NCI-H526 treated with DMSO at 0.1 percent for 48 hours (cell line): ENCODE results near the gene ABLIM1.

ENCODE experiments used
- DNase-seq: peaks from one replicate; lab custom pipeline; 2025; lab: John Stamatoyannopoulos, UW

Gene ABLIM1

GRCh38 chr10:114458216-114458920 is 199.7 kb downstream of the ABLIM1 start:
- no peak for DNase-seq

- DNase-seq = no peak
Observed at GRCh38 chr10:114453576-114453975, 204.5 kb downstream of the ABLIM1 start.

DNA sequence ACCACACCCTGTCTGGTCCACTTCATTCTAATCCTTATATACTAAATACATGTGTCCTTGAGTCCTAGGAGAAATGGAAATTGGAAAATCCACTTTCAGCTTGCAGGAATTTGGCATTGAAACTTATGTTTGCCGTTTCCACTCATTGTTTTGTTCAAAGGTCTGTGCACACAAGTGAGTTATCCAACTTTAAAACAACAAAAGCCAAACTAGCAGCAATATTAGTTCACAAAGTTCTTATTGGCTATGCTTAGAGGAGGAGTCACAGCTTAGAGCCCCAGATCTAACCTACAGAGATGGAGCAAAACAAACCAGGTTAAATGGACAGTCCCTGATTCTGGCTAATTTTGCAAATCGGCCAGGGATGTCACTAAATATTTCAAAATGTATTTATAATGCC is 209.2 kb downstream of the ABLIM1 start:
- DNase-seq = no peak

GRCh38 chr10:114445332-114445731 is 212.7 kb downstream of the ABLIM1 start:
- no peak for DNase-seq

DNA sequence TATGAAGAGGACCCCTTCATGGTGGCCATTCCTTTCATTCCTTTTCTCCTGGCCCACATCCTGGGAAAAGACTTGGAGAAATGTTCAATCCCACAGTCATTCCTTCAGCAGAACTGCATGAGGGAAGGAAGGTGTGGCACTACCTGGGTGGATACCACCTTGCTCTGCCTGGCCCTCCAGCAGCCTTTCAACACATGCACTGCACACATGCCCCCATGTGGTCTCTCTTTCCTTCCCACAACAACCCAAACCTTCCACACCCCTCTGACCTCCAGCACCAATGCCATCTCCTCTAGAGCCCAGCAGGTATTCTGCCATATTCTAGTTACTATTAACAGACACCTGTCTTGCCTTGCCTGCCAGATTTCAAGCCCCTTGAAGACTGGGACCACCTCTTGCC is 213.3 kb downstream of the ABLIM1 start:
- DNase-seq = no peak

DNA sequence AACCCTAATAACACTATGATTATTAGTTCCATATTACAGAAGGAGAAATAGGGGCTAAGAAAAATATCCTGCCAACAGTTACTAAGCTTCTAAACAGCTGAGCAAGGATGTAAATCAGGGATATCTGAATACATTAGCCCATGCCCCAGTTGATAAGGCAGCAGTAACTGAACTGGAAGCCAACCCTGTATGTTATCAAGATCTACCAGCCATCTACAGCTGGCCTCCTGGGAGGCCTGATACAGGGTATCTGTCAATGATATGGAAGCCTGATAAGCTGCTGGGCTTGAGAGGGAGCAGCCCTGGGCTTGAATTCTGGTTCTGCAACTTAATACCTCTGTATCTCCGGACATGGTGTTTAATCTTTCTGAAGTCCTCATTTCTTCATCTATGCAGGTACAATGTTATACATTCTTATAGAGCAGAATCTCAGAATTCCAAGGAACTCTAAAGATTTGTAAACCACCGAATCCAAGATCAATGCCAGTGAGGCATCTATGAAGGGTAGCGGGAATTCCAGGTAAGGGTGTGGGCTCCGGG is 215.9 kb downstream of the ABLIM1 start:
- DNase-seq = no peak

DNA sequence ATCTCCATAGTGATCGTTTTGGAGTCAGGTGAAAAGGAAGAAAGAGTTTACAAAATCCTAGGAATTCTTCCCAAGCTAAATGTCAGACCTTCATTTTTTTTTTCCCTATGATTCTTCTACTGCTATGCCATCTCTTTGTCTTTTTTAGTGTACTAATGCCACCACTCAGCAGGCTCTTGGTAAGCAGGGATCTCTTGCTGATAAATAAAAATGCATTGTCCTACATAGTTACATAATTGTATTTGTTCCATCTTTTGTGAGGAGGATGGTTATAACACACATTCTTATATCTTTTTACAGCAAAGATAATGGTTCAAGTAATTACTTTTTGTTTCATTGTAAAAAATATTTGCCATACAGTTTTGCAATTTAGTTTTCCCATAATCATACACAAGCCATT is 217.0 kb downstream of the ABLIM1 start:
- DNase-seq = no peak

DNA sequence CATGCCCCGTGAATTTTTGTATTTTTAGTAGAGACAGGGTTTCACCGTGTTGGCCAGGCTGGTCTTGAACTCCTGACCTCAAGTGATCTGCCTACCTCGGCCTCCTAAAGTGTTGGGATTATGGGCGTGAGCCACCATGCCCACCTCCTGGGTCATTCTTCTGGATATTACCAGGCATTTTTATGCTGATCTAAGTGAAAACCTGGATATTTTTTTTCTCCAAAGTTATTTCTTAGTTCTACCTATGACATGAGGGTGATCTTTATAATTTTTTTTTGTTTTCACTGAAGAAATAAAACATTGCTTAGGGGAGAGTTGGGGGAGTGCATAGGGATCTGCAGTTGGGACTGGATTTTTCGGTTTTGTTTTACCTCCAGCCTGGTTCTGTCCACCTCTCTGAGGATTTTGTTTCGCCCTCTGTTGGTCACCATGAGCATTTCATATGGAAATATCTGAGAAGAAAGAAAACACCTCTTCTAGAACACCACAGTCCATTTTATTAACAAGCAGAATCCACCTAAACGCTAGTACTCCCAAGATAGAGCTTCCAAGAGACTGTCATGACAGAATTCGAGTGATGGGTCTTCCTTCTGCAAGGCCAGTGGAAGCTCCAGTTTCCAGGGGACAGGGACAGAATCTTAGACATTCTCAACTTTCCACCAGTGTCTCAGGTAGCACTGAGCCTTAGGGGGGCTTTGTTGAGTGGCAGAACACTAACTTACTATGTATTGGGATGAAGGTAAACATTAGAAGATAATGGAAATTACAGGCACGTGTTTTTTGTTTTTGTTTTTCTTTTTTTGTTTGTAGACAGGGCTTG is 220.4 kb downstream of the ABLIM1 start:
- no peak for DNase-seq

DNA sequence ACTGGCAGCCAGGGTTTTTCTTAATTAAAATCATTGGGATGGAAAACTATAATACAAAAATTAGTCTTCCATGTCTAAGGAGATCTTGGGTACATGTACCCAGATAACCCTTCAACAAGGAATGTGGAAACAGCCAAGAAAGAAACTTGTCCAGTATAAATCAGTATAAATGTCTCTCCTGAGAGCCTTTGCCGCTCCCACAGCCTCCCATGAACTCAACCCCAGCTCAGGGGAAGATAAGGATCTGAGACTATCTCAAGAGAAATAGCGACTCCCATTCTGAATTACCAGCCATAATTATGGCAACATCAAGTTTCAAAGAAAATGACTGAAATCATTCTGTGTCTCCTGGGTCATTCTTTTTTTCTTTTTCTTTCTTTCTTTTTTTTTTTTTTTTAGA is 221.1 kb downstream of the ABLIM1 start:
- no peak for DNase-seq

- no peak for DNase-seq
Observed at GRCh38 chr10:114432566-114433093, 225.4 kb downstream of the ABLIM1 start.

DNA sequence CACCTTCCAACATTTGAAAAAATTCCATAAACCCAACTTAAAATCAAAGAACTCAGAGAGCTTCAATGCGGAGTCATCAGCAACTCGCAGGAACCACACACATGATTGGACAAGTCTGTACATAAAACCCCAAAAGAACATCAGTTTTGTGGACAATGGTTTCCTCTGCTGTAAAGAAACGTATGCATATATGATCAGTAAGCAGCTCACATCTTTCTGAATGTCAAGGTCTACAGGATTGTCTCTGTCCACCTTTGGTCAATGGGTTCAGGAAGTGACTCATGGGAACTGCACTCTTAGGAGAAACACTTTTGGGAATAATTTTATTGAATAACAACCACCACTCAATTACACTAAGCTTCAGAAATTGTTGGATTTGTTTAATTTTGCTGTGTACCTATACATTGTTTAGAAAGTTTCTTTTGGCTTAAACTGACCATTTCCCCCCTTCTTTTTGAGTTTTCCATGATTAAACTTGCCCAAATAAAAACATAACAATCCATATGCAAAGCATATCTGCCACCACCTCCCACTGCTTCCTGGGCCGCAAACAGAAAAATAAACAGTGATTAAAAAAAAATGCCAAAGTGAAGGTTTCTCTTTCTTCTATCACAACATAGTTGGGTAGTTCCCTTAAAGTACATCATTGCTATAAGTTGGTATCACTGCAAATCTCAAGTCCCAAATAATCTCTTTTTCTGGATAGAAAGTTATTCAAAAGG is 226.5 kb downstream of the ABLIM1 start:
- DNase-seq = no peak

DNA sequence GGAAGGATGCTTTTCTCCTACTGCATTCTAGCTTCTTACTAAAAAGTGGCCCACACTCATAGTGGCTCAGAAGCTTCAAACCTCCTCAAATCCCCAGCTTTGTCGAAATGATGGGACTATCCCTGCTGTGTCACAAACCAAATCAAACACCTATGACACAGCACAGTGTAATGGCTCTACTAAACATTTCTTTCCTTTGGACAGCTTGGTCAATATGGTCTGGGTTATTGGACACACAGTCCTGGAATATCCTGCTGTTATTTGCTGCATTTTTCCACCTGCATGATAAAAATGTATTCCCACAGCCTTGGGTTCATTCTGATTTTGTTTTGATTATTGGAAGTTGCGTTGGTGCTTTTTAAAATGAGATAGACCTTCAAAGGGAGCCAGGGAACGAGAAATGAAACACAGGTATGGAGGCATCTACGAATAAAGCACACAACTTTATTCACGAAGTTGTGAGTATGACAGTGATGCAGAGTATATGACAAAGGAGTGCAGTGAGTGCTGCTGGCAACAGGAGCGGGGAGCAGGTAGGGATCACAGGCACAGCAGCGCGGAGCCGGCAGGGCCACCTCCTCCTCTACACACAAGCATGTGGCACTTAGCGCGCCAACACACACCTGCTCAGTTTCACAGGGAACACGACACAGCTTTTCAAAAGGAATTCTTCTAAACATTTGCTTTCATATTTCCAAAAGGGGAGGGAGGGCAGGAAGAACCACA is 227.2 kb downstream of the ABLIM1 start:
- no peak for DNase-seq

DNA sequence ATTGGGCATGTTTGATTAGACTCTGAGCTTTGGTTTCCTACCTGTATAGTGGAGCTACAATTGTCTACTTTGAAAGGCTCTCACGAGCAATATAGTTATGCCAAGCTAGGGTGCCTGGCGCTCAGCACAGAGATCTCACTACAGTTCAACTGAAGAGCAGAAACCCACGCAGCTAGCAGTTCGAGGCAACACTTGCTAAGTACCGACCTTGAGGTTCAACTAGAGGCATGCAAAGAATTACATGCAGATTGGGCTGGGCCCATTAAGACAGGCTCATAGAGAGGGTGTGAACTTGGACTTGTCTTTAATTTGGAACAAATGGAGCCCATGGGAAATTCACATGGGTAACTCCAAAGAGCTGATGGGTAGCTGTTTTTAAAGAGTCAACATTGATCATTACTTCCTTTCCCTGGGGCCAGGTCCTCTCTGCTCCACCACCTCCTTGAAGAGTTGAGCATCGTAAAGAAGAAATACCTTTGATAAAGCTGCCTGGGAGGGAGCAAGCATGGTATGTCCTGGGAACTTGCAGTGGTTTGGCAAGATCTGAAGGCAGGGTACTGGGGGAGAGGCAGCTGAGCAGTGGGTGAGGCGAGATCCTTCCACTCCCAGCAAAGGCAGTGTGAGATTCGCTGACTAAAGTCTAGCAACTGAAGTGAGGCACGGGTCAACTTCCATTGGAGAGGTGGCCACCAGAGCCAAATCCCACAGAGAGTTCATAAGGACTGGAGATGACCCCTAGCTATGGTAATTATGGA is 228.3 kb downstream of the ABLIM1 start:
- no peak for DNase-seq

DNA sequence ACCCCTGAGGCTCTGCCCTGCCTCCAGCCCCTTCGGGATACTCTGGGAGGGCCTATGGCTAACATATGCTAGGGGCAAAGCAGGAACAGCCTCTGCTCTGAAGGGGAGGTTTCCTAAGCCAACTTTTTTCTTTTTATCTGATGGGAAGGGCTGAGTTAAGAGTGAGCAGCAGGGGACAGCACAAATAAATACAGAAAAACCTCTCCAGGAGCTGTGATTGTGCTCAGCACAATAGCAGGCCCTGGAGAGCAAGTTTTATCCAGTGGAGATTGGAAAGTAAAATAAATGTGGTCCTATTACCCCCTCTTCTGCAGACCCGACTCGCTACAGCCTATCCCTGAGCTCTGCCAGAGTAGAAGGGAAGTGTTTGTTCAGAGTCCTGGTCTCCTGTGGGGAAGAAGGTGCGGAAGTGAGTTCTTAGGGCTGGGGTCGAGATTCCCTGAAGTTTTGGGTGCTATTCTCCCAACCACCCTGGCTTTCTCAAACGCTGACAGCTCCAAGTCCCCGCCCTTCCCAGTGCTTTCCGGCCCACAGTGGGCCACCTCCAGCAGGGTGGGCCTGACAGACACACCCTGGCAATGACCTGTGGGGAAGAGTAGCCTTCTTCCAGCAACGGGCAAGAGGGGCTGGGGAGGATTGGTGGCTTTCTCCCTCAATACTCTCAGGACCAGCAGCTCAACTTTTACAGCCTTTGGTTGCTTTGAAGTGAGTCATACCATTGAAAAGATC is 230.8 kb downstream of the ABLIM1 start:
- DNase-seq = no peak

GRCh38 chr10:114426476-114426875 is 231.6 kb downstream of the ABLIM1 start:
- no peak for DNase-seq

GRCh38 chr10:114420811-114421485 is 237.1 kb downstream of the ABLIM1 start:
- no peak for DNase-seq

GRCh38 chr10:114418109-114418508 is 240.0 kb downstream of the ABLIM1 start:
- DNase-seq = no peak

DNA sequence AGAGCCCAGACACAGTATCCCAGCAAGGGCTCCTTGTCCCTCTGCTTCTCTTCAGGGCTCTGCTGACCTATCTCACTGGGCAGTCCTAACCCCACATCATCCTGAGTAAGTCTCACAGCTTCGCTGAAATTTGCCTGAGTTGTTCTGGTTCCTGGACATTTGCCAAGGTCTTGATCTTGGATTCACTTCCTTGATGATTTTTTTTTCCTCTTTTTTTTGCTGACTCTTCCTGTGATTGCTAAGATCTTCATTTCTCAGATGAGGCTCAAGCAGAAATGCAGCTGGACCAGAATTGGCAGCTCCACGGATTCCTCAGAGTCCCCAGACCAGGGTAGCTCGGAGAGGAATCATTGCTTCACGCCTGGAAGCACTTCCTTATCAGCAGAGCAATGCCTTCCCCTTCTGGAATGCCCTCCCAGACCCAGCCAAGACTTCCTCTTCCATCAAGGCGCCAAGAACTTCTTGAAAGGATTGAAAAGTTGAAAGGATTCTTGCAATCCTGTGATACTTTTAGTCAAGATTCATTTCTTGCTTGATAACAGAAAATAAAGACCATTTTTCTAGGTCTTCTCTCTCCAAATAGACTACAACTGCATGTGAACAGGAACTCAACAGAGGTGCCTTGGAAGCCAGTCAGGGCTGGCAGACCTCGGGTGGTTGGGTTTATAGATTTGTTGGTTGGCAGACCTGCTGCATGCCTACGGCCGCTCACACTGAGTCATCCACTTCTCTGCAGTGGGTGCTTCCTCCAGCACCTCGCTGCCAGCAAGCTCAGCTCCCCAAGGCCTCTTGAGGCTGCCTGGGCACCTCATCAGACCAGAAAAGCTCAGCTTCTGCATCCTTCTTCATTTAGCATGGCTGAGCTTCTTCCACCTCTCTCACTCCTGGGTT is 244.9 kb downstream of the ABLIM1 start:
- DNase-seq = no peak
